Muscle layer of duodenum (tissue), 2 donors: ENCODE results near the gene VPS25.

Source experiments
- H3K27ac ChIP-seq: one replicate; pipeline ENCODE4 v1.7.0; 2013; ENCODE audit warnings: mild to moderate bottlenecking, low read length
- H3K27me3 ChIP-seq: one replicate; pipeline ENCODE4 v1.7.0; 2013; ENCODE audit warnings: low read depth, mild to moderate bottlenecking, control low read depth, low read length
- H3K36me3 ChIP-seq, 2 donors: one replicate each; pipeline ENCODE4 v1.7.0; 2013; ENCODE audit warnings: low read length in 2 of 2, control low read depth in 1 of 2, mild to moderate bottlenecking in 1 of 2; ENCODE audit not compliant: insufficient read depth in 2 of 2, control insufficient read depth in 1 of 2
- H3K4me1 ChIP-seq, 2 donors: one replicate each; pipeline ENCODE4 v1.7.0; 2013; ENCODE audit warnings: low read length in 2 of 2, mild to moderate bottlenecking in 2 of 2, control low read depth in 1 of 2, moderate library complexity in 1 of 2; ENCODE audit not compliant: insufficient read depth in 2 of 2, control insufficient read depth in 1 of 2
- H3K4me3 ChIP-seq, 2 donors: one replicate each; pipeline ENCODE4 v1.7.0; 2013; ENCODE audit warnings: low read length in 2 of 2, low read depth in 1 of 2, mild to moderate bottlenecking in 1 of 2
- H3K9me3 ChIP-seq, 2 donors: one replicate each; pipeline ENCODE4 v1.7.0; 2013; ENCODE audit warnings: low read length in 2 of 2, control low read depth in 1 of 2, mild to moderate bottlenecking in 1 of 2; ENCODE audit not compliant: control insufficient read depth in 1 of 2
- donor health status: healthy.

The VPS25 gene

DNA sequence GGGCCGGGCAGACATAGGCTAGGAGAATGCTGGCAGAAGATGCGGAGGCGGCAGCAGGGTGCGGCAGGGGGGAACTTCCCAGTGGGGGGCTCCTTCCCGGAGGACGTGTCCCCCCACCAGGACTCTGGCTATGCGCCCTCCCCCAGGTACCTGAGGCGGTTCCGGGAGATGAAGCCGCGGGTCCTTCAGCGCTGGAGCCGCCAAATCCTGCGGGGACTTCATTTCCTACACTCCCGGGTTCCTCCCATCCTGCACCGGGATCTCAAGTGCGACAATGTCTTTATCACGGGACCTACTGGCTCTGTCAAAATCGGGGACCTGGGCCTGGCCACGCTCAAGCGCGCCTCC is 10.5 kb downstream of the VPS25 start:
- no peak overlapping the region for H3K27ac ChIP-seq
- no peaks in the 10 kb centered on the region for H3K9me3 ChIP-seq
- no peak overlapping the region for H3K4me3 ChIP-seq
- peaks cover 7 to 11% of the 10 kb centered on the region in 2 donors for H3K36me3 ChIP-seq
- H3K27me3 ChIP-seq = peaks cover 51% of the 10 kb centered on the region
- H3K4me1 ChIP-seq = peaks cover 0 to 38% of the 10 kb centered on the region in 2 donors

DNA sequence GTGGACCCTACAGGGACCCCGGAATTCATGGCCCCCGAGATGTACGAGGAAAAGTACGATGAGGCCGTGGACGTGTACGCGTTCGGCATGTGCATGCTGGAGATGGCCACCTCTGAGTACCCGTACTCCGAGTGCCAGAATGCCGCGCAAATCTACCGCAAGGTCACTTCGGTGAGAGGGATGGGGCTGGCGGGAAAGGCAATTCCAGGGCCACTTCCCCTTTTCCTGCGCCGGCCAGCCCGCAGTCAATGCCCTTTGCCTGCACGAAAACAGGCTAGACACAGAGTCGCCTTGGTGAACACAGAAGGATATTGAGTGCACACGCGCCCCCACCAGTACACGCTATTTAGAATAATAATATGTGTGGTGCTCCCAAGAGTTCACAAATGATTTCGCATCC is 11.2 kb downstream of the VPS25 start:
- Histone ChIP-seq H3K36me3 (peaks cover under 1 to 5% of the 10 kb centered on the region in 2 donors), H3K9me3 (no peaks in the 10 kb centered on the region), H3K27ac (no peak overlapping the region), H3K27me3 (peaks cover 51% of the 10 kb centered on the region), H3K4me3 (no peak overlapping the region), H3K4me1 (peaks cover 0 to 38% of the 10 kb centered on the region in 2 donors)

- H3K27me3 ChIP-seq = peaks cover 51% of the 10 kb centered on the region
- peaks cover 0 to 35% of the 10 kb centered on the region in 2 donors for H3K4me1 ChIP-seq
- no peaks in the 10 kb centered on the region for H3K9me3 ChIP-seq
- no peaks in the 10 kb centered on the region for H3K36me3 ChIP-seq
- no peak overlapping the region for H3K27ac ChIP-seq
- no peak overlapping the region for H3K4me3 ChIP-seq
Observed at GRCh38 chr17:42784811-42785592, 11.8 kb downstream of the VPS25 start.

- Histone ChIP-seq H3K9me3 (no peaks in the 10 kb centered on the region), H3K36me3 (no peaks in the 10 kb centered on the region), H3K27ac (no peak overlapping the region), H3K27me3 (peaks cover 39% of the 10 kb centered on the region), H3K4me1 (peaks cover 0 to 20% of the 10 kb centered on the region in 2 donors), H3K4me3 (no peak overlapping the region)
Observed at GRCh38 chr17:42787266-42787665, 14.0 kb downstream of the VPS25 start.

DNA sequence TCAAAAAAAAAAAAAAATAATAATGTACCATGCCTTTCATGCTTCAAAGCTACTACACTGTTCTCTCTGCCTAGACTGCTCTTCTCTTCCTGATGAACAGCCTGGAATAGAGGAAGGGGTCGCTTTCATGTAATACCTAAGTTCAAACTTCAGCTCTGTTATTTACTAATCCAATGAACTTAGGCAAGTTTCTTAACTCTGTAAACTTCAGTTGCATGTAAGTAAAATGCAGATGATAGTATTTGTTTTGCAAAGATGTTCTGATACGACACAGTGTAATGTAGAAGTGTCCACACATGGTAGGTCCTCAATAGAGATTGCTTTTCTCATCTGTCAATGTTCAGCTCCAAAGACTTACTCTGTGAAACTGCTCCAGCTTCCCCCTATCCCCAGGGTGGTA is 18.7 kb downstream of the VPS25 start:
- Histone ChIP-seq H3K36me3 (peaks cover 0 to 8% of the 10 kb centered on the region in 2 donors), H3K27ac (no peak overlapping the region), H3K4me1 (peaks cover 0 to 3% of the 10 kb centered on the region in 2 donors), H3K4me3 (no peak overlapping the region), H3K27me3 (no peaks in the 10 kb centered on the region), H3K9me3 (no peaks in the 10 kb centered on the region)

- Histone ChIP-seq H3K36me3 (peaks cover 0 to 8% of the 10 kb centered on the region in 2 donors), H3K9me3 (no peaks in the 10 kb centered on the region), H3K27ac (no peak overlapping the region), H3K27me3 (no peaks in the 10 kb centered on the region), H3K4me1 (peaks cover 0 to 9% of the 10 kb centered on the region in 2 donors), H3K4me3 (no peak overlapping the region)
Observed at GRCh38 chr17:42792545-42792944, 19.3 kb downstream of the VPS25 start.

DNA sequence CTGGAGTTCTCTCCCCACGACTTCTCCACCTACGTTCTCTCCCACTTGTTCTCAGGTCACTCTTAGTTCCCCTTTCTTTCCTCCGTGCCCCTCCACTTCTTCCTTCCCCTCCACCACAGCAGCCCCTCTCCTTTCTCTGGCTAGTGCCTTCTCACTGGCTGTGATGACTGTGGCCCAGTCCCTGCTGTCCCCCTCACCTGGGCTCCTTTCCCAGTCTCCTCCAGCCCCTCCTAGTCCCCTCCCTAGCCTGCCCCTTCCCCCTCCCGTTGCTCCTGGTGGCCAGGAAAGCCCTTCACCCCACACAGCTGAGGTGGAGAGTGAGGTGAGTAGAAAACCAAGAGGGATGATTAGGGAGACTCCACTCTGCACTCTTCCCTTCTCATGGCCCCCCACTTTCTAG is 21.8 kb downstream of the VPS25 start:
- Histone ChIP-seq H3K36me3 (peaks cover 0 to 8% of the 10 kb centered on the region in 2 donors), H3K27me3 (no peaks in the 10 kb centered on the region), H3K4me1 (peaks cover 4 to 14% of the 10 kb centered on the region in 2 donors), H3K27ac (no peak overlapping the region), H3K4me3 (no peak overlapping the region), H3K9me3 (no peaks in the 10 kb centered on the region)

- Histone ChIP-seq H3K4me3 (no peak overlapping the region), H3K4me1 (peaks cover 4 to 14% of the 10 kb centered on the region in 2 donors), H3K27me3 (no peaks in the 10 kb centered on the region), H3K36me3 (peaks cover 0 to 8% of the 10 kb centered on the region in 2 donors), H3K27ac (no peak overlapping the region), H3K9me3 (no peaks in the 10 kb centered on the region)
Observed at GRCh38 chr17:42795465-42795864, 22.2 kb downstream of the VPS25 start.

- Histone ChIP-seq H3K27me3 (no peaks in the 10 kb centered on the region), H3K4me1 (peaks cover 4 to 14% of the 10 kb centered on the region in 2 donors), H3K4me3 (no peak overlapping the region), H3K36me3 (peaks cover 0 to 8% of the 10 kb centered on the region in 2 donors), H3K9me3 (no peaks in the 10 kb centered on the region), H3K27ac (peak overlapping the region; percentile 93)
Observed at GRCh38 chr17:42796066-42796758, 23.0 kb downstream of the VPS25 start.

- peak overlapping the region; percentile 93 for H3K27ac ChIP-seq
- H3K36me3 ChIP-seq = peaks cover 0 to 8% of the 10 kb centered on the region in 2 donors
- peaks cover 4 to 14% of the 10 kb centered on the region in 2 donors for H3K4me1 ChIP-seq
- peak overlapping the region; percentile 91 to 93 for H3K4me3 ChIP-seq
- H3K27me3 ChIP-seq = no peaks in the 10 kb centered on the region
- H3K9me3 ChIP-seq = no peaks in the 10 kb centered on the region
Observed at GRCh38 chr17:42797067-42798007, 24.1 kb downstream of the VPS25 start.

DNA sequence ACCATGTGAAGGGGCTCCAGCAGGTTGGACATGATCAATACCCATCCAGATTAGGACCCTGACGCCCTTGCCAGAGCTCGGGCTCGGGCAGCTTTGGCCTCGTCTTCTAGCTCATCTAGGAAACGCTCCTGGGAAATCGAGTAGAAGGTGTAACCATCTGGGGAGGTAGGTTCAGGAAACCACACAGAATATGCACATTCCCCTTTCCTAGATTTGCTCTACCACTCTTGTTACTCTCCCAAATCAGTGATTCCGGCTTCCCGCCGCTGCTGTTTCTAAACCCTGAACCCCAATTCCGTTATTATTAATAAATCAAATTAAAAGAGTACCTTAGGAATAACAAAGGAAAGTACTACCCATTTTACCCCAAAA is 24.7 kb downstream of the VPS25 start:
- Histone ChIP-seq H3K36me3 (peaks cover 0 to 8% of the 10 kb centered on the region in 2 donors), H3K4me3 (peak overlapping the region; percentile 91 to 93), H3K27me3 (no peaks in the 10 kb centered on the region), H3K27ac (peak overlapping the region; percentile 93), H3K4me1 (peaks cover 4 to 14% of the 10 kb centered on the region in 2 donors), H3K9me3 (no peaks in the 10 kb centered on the region)
